Coronary artery (tissue), 2 donors: Measurements from ENCODE around the gene PFKFB4.

Experiments
- DNase-seq: peaks from one replicate; pipeline ENCODE4 v3.0.0-alpha.2; 2017; ENCODE audit warnings: low spot score
- H3K27ac ChIP-seq, 2 donors: fragments of 200-600 bp; sonication (generic); one replicate each; pipeline ENCODE4 v1.5.1; 2016 to 2019
- H3K4me3 ChIP-seq: fragments of 200-600 bp; sonication (generic); 2 replicates; pipeline ENCODE4 v1.5.1; 2016; ENCODE audit warnings: mild to moderate bottlenecking, moderate library complexity
- CTCF ChIP-seq: fragments of 200-600 bp; sonication (generic); IDR thresholded peaks from one replicate; pipeline ENCODE4 v1.5.1; 2019; ENCODE audit warnings: antibody characterized with exemption

Gene PFKFB4

GRCh38 chr3:48584836-48585235 is 28.2 kb upstream of the PFKFB4 start:
- TF ChIP-seq CTCF, result no peak
- DNase-seq, result no peak
- Histone ChIP-seq H3K27ac (no peak overlapping the region), H3K4me3 (no peak overlapping the region)

GRCh38 chr3:48581621-48582481 is 25.2 kb upstream of the PFKFB4 start:
- Histone ChIP-seq H3K4me3 (no peak overlapping the region), H3K27ac (no peak overlapping the region)
- DNase-seq, result no peak
- TF ChIP-seq CTCF, result no peak

GRCh38 chr3:48576647-48577046 is 20.0 kb upstream of the PFKFB4 start:
- Histone ChIP-seq H3K27ac (no peak overlapping the region), H3K4me3 (no peak overlapping the region)
- no peak for DNase-seq
- no peak for TF ChIP-seq CTCF

GRCh38 chr3:48575366-48575765 is 18.8 kb upstream of the PFKFB4 start:
- Histone ChIP-seq H3K27ac (no peak overlapping the region), H3K4me3 (no peak overlapping the region)
- no peak for DNase-seq
- TF ChIP-seq CTCF, result no peak

- no peak for DNase-seq
- no peak for TF ChIP-seq CTCF
Measured at GRCh38 chr3:48573973-48574585, 17.5 kb upstream of the PFKFB4 start.

GRCh38 chr3:48572517-48572916 is 15.9 kb upstream of the PFKFB4 start:
- TF ChIP-seq CTCF, result no peak
- H3K27ac ChIP-seq, result no peak overlapping the region
- no peak overlapping the region for H3K4me3 ChIP-seq
- DNase-seq, result no peak

More at GRCh38 chr3:48573973-48574585, 17.5 kb upstream of the PFKFB4 start:
- Histone ChIP-seq H3K27ac (no peak overlapping the region), H3K4me3 (no peak overlapping the region)

- Histone ChIP-seq H3K27ac (no peak overlapping the region), H3K4me3 (no peak overlapping the region)
- no peak for TF ChIP-seq CTCF
- no peak for DNase-seq
Measured at GRCh38 chr3:48571938-48572337, 15.3 kb upstream of the PFKFB4 start.
